GM18873 (cell line): Measurements from ENCODE around the gene LONP2.
"Not testable (repeated sequence)": the region's sequence is repeated elsewhere in the genome, so short reads cannot be mapped to it uniquely, and the experiment has no call there.

Experiments
- ATAC-seq: cut with Tn5 transposase; IDR thresholded peaks from one replicate; pipeline ENCODE4 v1.9.1; 2021; ENCODE audit warnings: mild to moderate bottlenecking, moderate library complexity, moderate number of reproducible peaks; ENCODE audit not compliant: unreplicated experiment, low FRiP score

Gene LONP2

DNA sequence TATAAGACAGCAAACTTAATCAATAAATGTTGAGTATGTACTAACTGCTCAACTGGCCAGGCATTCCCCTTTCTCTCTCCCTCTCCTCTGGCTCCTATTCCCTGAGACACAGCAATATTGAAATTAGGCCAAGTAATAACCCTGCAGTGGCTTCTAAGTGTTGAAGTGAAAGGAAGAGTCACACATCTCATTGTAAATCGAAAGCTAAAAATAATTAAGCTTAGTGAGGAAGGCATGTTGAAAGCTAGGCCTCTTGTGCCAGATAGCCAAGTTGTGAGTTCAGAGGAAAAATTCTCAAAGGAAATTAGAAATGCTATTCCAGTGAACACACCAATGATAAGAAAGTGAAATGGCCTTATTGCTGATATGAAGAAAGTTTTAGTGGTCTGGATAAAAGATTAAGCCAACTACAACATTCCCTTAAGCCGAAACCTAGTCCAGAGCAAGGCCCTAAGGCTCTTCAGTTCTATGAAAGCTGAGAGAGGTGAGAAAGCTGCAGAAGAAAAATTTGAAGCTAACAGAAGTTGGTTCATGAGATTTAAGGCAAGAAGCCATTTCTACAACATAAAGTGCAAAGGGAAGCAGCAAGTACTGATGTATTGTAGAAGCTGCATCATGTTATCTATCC lies 38.6 kb downstream of the LONP2 start:
- ATAC-seq, result no peak

DNA sequence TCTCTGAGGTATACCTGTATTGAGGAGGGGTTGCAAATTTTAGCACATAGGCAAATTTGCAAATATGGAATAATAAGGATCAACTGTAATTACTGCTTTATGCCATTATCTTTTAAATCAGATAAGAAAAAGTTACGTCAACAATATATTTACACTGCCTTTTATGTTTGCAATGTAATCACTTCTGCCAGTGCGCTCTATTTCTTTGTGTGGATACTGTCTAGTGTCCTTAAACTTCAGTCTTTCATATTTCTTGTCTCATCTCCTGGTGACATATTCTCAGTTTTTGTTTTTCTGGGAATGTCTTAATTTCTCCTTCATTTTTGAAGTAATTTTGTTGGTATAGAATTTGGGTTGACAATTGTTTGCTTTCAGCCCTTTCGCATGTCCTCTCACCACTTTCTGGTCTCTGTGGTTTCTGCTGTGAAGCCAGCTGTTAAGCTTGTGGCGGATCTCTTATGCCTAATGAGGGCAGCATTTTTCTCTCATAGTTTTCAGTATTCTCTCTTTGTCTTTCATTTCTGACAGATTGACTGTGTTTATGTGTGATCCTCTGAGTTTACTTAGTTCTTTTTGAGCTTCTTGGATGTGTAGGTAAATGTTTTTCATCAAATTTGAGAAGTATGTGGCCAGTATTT lies 40.8 kb downstream of the LONP2 start:
- no peak for ATAC-seq

DNA sequence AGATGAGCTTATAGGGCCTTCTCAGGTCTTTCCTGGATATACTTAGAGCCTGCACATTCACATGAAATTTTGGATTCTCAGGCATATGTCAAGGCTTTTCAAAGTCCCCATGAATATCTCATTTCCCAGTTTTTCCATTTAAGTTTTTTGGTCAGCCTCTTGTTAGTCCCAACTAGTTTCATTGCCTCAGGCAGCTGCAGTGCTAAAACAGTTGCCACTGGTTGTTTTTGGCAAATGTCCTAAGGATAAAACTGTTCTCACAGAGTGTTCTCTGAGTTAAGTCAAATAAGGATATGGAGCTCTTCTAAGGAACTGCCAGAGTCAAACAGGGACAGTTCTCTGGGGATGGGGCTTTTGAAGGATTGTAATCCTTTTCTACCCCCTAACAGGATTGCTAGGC lies 43.1 kb downstream of the LONP2 start:
- no peak for ATAC-seq

DNA sequence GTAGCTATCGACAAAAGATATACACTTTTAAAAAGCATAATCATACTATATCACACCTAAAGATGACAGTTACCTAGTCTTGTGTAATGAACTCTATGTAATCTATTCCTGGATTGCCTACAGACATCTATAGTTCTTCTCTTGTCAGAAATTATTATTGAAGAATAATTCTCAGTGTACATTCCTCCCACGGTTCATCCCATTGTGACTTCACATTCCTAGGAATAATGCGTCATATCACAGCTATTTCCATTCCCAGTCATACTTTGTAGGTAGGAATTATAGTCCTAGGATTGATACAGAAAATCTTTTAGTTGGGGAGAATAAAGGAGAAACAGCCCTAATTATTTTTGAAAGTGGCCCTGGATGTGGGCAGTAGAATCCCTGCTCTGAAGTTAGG lies 47.2 kb downstream of the LONP2 start:
- ATAC-seq, result no peak

DNA sequence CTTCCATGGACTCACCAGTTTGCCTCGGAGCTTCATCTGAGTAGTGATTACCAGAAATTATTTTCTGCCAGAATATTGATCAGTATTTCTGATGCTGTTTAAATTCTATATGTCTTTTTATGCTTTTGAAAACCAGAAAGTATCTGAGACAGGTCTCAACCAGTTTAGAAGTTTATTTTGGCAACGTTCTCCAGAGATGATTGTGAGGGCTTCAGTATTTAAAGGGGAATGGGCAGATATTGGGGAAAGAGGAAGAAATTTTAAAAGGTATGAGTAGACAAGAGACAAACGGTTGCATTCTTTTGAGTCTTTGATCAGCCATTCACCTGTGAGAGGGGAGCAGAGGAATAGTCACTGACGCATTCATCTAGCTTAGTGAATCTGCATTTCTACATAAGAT lies 47.7 kb downstream of the LONP2 start:
- no peak for ATAC-seq

DNA sequence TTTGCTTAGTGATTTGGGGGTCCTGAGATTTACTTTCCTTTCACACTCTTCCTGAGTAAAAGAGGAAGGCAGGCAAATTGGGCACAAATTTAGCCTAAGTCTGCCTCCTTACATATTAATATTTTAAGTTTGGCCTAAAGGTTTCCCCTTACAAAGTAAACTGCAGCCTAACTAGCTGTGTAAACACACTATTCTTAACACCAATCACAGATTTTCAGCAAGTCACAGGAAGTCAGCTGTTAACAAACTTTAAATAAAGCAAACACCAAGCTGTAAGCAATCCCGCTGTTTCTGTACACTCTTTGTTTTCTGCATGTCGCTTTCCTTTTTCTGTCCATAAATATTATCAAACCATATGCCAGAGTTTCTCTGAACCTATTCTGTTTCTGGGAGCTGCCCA lies 48.4 kb downstream of the LONP2 start:
- ATAC-seq, result no peak

DNA sequence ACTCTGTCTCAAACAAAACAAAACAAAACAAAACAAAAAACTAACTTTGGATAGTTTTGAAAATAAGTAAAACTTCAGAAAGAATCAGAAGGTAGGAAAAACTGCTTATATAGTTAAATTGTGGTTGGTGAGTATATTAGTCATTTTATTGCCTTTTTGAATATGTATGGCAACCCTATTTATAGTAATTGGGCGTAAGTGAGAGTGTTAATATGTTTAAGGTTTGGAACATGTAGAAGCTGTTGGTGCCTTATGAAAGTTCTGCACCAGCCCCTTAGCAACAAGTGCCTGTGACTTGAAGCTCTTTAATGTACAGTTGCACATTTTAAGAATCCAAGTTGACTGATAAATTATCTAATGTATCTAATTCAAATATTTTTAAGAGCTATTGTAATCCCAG lies 50.6 kb downstream of the LONP2 start:
- ATAC-seq, result no peak

DNA sequence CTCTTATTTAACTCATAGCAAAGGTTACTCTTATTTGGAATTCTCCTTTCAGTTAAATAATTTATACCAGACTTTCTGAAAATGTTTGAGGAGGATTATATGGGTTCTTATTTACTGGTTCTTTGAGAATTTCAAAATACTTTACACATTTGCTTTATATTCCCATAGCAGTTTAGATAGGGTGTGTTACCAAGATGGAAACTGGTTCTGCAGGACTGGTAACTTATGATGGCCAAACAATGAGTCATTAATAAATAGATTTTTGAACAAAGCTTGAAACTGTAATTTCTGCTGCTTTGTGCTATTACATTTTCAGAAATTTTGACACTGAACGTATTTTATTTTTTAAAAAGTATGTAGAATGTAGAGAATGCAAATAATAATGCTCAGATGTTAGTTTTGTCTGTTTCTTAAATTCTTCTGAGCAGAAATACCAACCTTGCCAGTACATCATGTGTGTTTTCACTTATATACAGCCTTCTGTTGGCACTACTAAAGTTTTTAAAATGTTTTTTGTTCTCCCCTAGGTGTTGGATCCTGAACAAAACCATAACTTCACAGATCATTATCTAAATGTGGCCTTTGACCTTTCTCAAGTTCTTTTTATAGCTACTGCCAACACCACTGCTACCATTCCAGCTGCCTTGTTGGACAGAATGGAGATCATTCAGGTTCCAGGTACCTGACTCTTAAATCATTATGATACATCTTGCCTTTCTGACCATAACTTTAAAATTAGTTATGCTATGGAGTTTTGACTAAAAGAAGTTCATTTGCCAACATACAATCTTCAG lies 51.6 kb downstream of the LONP2 start:
- no peak for ATAC-seq

DNA sequence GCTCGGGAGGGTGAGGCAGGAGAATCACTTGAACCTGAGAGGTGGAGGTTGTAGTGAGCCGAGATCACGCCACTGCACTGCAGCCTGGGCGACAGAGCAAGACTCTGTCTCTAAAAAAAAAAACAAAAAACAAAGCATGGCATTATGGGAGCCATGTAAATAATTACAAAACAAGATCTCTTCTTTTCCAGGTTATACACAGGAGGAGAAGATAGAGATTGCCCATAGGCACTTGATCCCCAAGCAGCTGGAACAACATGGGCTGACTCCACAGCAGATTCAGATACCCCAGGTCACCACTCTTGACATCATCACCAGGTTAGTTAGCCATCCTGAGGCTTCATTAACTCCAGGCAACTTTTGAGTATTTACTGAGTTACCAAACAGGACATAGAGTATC lies 55.4 kb downstream of the LONP2 start:
- no peak for ATAC-seq

DNA sequence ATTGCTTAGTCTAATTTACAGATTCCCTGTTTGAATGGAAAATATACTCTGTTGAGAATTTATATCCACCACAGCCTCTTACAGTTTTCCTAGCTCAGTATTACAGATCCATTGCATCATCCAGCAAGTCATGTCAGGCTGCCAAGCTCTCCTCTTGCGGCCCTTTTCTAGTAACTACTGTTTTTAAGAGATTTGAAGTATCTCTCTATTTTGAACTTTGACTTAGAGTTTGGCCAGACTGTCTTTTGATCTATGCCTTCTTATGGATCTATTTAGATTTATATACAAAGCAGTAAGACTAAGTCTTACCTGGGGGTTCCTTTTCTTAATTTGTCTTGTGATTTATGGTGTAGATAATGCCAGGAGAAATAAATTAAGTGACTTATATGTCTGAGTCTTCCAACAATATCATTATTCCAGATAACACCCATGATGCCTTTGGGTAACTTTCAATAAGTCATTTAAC lies 56.3 kb downstream of the LONP2 start:
- no peak for ATAC-seq

DNA sequence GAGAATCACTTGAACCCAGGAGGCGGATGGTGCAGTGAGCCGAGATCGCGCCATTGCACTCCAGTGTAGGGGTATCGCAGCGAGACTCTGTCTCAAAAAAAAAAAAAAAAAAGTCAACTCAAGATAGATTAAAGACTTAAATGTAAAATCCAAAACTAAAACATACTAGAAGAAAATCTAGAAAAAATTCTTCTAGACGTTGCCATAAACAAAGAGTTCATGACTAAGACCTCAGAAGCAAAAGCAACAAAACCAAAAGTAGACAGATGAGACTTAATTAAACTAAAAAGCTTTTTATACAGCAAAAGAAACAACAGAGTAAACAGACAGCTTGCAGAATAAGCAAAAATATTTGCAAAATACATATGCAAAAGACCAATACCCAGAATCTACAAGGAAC lies 64.4 kb downstream of the LONP2 start:
- no peak for ATAC-seq

DNA sequence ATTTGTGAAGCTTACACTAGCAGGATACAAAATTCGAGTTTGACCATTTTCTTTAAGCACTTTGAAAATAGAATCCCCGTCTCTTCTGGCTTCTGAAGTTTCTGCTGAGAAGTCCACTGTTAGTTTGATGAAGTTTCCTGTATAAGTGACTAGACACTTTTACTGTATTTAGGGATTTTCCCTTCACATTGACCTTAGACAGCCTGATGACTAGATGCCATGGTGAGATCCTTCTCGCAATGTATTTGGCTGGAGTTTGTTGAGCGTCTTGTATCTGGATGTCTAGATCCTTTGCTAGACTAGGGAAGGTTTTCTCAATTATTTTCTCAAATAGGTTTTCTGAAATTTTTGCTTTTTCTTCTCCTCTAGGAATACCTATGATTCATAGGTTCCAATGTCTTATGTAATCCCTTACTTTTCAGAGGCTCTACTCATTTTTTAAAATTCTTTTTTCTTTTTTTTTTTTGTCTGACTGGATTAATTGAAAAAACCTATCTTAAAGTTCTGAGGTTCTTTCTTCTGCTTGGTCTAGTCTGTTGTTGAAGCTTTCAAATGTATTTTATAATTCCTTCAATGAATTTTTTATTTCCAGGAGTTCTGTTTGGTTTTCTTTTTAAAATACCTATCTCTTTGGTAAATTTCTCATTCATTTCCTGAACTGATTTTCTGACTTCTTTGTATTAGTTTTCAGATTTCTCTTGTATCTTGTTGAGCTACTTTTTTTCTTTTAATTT lies 67.0 kb downstream of the LONP2 start:
- ATAC-seq, result no peak

DNA sequence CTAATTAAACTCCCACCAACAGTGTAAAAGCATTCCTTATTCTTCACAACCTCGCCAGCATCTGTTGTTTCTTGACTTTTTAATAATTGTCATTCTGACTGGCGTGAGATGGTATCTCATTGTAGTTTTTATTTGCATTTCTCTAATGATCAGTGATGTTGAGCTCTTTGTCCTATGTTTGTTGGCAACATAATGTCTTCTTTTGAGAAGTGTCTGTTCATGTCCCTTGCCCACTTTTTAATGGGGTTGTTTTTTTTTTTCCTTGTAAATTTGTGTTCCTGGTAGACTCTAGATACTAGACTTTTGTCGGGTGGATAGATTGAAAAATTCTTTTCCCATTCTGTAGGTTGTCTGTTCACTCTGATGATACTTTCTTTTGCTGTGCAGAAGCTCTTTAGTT lies 69.8 kb downstream of the LONP2 start:
- not testable (repeated sequence) for ATAC-seq

DNA sequence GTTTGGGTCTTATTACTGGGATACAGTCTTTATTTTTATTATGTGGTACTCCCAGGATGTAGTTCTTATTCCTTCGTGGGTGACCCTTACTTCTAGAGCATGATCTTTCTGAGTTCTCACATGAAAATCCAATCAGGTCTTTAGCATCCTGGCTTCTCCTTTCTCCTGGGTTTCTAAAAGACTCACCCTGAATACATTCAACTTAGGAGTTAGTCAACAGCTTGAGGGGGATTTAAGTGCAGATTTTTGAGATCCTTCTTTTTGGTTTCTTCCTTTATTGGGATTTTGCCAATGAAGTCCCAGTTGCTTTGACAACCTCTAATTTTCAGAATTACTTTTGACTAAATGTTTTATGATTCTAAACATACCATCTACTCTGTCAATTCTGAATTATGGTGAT lies 72.9 kb downstream of the LONP2 start:
- no peak for ATAC-seq

DNA sequence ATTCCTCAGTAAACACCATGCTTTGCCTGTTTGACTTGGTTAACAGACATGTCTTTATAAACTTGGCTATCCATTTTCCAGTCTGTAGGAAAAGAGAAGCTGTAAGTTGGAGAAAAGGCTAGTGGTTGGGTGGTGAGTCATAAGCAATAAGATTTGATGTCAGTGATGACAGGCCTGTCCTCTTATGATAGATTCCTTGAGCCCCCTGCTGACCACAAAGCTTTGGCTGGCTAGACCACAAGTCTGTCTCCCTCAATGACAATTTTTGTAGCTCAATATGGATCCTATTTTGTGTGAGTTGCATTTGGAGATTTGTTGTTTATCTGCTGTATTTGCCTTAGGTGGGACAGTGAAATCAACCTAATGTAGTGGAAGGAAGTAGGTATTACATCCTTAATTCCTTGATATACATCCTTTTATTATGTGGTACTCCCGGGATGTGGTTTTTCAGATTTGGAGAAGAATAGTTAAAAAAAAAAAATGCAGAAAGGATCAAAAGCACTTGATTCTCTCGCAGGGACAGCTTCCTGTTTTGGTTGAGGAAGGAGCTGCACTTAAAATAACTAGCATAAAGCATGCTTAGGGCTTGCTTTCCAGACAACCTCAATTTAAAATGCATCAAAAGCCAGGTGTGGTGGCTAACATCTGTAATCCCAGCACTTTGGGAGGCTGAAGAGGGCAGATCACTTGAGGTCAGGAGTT lies 73.7 kb downstream of the LONP2 start:
- no peak for ATAC-seq

DNA sequence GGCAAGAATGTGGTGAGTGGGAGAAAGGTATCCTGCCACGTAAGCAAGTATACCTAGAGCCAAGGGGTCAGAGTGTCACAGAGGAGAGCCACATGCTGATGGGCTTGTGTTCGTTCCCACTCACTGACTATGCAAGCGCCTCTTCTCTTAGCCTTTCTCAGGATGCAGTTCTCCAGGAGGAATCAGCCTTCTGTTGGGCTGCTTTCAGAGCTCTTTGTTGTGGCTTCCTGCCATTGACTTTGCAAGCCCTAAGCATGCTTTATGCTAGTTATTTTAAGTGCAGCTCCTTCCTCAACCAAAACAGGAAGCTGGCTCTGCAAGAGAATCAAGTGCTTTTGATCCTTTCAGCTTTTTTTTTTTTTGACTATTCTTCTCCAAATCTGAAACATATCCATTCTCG lies 74.5 kb downstream of the LONP2 start:
- no peak for ATAC-seq

DNA sequence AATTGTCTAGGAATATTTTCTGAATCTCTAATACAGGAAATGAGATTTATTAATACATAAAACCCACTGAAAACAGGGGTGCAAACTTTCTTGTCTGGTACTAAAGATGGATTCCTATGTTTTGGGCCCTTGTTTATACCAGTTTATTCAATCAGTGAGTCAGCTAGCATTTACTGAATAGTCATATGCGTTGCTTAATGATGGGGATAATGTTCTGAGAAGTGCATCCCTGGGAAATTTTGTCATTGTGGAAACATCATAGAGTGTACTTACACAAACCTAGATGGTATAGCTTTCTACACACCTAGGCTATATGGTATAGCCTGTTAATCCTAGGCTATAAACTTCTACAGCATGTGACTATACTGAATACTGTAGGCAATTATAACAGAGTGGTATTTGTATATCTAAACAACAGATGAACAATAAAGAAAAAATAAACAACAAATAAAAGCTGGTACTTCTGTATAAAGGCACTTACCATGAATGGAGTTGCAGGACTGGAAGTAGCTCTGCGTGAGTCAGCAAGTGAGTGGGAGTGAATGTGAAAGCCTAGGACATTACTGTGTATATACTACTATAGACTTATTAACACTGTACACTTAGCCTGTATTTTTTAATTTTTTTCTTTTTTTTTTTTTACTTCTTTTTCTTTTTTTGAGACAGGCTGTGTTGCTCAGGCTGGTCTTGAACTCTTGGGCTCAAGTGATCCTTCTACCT lies 77.4 kb downstream of the LONP2 start:
- no peak for ATAC-seq

DNA sequence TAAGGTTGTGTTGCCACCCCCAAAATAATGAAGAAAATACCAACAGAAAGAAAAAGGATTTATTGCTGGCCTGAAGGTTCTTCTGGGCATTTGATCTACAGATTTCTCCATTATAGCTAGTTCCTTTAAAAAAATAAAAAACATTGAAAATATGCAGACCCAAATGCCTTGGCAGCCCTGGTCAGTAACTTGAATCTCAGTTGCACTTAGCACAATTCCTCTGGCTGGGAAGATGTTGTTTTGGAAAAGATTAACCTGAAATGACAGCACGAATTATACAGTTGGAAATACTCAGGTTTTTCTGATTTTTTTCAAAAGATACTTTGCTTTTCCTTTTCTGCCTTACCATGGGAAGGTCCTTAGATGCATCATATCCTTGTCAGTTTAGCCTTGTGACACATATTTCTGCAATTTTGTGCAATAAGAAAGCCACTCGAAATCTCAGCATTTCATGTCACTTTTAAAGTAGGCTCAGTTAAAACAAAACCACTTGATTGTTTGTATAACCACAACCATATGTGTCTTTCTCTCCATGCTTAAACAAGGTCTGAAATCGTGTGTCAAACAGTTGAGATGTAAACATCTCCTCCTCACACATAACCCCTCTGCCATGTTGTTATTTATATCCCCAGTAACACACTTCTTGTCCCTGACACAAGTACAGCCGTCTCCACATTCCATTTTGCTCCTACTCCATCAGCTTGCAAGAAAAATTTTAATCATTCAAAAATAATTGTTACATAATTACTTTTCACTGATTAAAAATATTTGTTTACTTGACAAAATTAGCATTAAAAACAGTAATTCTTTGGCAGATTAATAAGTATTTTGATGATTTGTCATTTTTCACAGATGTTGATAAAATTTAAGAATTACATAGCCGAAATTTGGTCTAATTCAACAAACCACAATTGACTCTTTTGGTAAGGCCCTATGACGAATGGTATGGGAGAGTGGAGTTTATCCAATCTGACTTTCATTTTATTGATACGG lies 80.0 kb downstream of the LONP2 start:
- ATAC-seq, result no peak

DNA sequence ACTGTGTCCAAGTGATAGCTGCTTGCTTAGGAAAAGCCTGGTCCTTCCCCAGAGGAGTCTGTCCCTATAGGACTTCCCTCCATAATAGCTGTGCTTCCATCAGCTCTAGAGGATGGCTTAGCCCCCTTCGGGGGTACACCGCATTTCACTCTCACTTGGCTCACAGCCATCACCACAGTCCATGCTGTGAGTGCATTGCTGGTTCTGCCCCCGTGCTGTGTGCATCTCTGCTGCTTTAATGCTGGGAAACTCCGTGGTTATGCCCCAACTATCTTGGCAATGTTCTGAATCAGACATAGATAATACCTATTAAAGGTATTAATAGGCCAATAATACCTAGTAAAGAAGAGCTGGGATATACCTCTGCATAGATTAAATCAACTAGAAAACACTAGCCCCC lies 82.8 kb downstream of the LONP2 start:
- ATAC-seq, result no peak
